Measurements from ENCODE around the gene SMG7. TPM values are rescaled to one million over a fixed set of nuclear protein-coding genes. Genes with fewer than 3 reads are reported as not detected.

SMG7 gene
- total RNA-seq, 2 experiments from 2014 or later = 45.0 to 185 TPM

DNA sequence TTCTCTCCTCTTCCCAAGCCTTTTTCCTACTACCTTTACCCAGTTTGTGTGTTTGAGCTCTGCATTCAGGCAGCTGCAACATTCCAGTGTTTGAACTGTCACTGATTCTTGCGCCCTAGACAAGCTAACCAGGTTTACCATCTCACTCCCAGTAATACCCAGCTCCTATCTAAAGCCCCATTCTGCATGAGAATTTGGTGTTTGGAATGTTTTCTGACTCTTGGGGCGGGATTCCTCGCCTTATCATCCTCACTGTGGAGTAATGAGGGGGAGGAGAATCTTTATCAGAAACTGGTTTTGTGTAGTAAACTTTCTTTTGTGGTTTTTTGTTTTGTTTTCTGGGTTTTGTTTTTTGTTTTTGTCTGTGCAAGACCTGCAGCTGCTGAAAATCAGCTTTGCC is 81.5 kb downstream of the SMG7 start:
- peaks cover 3% of the 10 kb centered on the region for H3K4me1 ChIP-seq (ENCODE audit: insufficient read depth, low read length, poor library complexity, severe bottlenecking)
- H3K4me3 ChIP-seq (ENCODE audit: low read depth, low read length, poor library complexity, severe bottlenecking) = no peak overlapping the region
- H4K20me1 ChIP-seq (ENCODE audit: insufficient read depth, low read length) = peaks cover 3% of the 10 kb centered on the region; the same call in 1 of the 2 replicates
- no peak overlapping the region for H2AFZ ChIP-seq (ENCODE audit: low read length)
- no peak overlapping the region for H3K27ac ChIP-seq (ENCODE audit: low read depth, low read length, poor library complexity, severe bottlenecking)
- ChIA-PET POLR2A (interaction anchor here (0.8 to 1.3 kb wide), 2 partner anchors 26 to 36 kb away, joined by 3 to 4 read pairs; no protein-coding TSS in a partner anchor), CTCF (ENCODE audit: unreplicated experiment) (no interaction called here)
- H3K79me2 ChIP-seq (ENCODE audit: insufficient read depth, low read depth, low read length) = no peaks in the 10 kb centered on the region
- BruUV-seq (replicated peaks) = TSS peak; percentile 30
- no peak for DNase-seq (ENCODE audit: low spot score)
- no peak overlapping the region for H3K4me2 ChIP-seq (ENCODE audit: low read length)
- H3K9me2 ChIP-seq (ENCODE audit: insufficient read depth, low read length) = no peaks in the 10 kb centered on the region
- TF ChIP-seq, protein P1, sequence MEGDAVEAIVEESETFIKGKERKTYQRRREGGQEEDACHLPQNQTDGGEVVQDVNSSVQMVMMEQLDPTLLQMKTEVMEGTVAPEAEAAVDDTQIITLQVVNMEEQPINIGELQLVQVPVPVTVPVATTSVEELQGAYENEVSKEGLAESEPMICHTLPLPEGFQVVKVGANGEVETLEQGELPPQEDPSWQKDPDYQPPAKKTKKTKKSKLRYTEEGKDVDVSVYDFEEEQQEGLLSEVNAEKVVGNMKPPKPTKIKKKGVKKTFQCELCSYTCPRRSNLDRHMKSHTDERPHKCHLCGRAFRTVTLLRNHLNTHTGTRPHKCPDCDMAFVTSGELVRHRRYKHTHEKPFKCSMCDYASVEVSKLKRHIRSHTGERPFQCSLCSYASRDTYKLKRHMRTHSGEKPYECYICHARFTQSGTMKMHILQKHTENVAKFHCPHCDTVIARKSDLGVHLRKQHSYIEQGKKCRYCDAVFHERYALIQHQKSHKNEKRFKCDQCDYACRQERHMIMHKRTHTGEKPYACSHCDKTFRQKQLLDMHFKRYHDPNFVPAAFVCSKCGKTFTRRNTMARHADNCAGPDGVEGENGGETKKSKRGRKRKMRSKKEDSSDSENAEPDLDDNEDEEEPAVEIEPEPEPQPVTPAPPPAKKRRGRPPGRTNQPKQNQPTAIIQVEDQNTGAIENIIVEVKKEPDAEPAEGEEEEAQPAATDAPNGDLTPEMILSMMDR (conservative IDR thresholded peaks at IDR 0.05; ENCODE audit: low read length) = no peak
- TF ChIP-seq EZH2phosphoT487 (IDR thresholded peaks at IDR 0.05; ENCODE audit: borderline replicate concordance, low read depth, low read length) = no peak
- intact Hi-C loops (cut with micrococcal nuclease; ENCODE audit: unreplicated experiment) = no loop called here
- H3K36me3 ChIP-seq (ENCODE audit: insufficient read depth, low read length) = peaks cover 96% of the 10 kb centered on the region
- H3K9me3 ChIP-seq (ENCODE audit: low read length) = no peaks in the 10 kb centered on the region

DNA sequence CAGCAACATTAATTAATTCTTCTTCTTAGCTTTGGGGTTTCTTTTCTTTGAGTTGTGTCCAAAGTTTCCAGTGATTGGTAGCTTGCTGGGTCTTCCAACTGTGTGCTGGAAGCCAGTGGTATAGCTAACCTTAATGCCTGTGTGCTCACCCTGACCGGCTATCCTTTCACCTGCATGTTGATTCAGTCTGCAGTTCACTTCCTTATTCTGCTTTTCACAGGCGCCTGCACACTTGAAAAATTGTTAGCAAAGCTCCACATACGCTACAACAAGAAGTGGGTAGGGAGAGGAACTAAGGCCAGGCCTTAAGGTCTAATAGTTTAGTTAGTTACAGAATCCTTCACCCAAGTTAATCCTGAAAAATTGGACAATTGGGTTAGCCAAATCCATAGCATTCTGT is 82.3 kb downstream of the SMG7 start:
- ChIA-PET POLR2A (interaction anchor here (1.3 kb wide), 1 partner anchor 36 kb away, joined by 4 read pairs; no protein-coding TSS in a partner anchor), CTCF (ENCODE audit: unreplicated experiment) (interaction anchor here (1.0 kb wide), 1 partner anchor 15 kb away, joined by 3 read pairs; no protein-coding TSS in a partner anchor)
- Histone ChIP-seq H3K9me3 (ENCODE audit: low read length) (no peaks in the 10 kb centered on the region), H4K20me1 (ENCODE audit: insufficient read depth, low read length) (no peaks in the 10 kb centered on the region), H3K4me3 (ENCODE audit: low read depth, low read length, poor library complexity, severe bottlenecking) (no peak overlapping the region), H3K4me1 (ENCODE audit: insufficient read depth, low read length, poor library complexity, severe bottlenecking) (no peaks in the 10 kb centered on the region), H2AFZ (ENCODE audit: low read length) (no peak overlapping the region), H3K9me2 (ENCODE audit: insufficient read depth, low read length) (no peaks in the 10 kb centered on the region), H3K36me3 (ENCODE audit: insufficient read depth, low read length) (peaks cover 95% of the 10 kb centered on the region), H3K27ac (ENCODE audit: low read depth, low read length, poor library complexity, severe bottlenecking) (no peak overlapping the region), H3K4me2 (ENCODE audit: low read length) (no peak overlapping the region), H3K79me2 (ENCODE audit: insufficient read depth, low read depth, low read length) (no peaks in the 10 kb centered on the region)
- no peak for DNase-seq (ENCODE audit: low spot score)
- no TSS peak for BruUV-seq (replicated peaks)
- intact Hi-C loops (cut with micrococcal nuclease; ENCODE audit: unreplicated experiment) = no loop called here
- TF ChIP-seq EZH2phosphoT487 (IDR thresholded peaks at IDR 0.05; ENCODE audit: borderline replicate concordance, low read depth, low read length) = no peak
- TF ChIP-seq, protein P1 (conservative IDR thresholded peaks at IDR 0.05; ENCODE audit: low read length) = no peak

DNA sequence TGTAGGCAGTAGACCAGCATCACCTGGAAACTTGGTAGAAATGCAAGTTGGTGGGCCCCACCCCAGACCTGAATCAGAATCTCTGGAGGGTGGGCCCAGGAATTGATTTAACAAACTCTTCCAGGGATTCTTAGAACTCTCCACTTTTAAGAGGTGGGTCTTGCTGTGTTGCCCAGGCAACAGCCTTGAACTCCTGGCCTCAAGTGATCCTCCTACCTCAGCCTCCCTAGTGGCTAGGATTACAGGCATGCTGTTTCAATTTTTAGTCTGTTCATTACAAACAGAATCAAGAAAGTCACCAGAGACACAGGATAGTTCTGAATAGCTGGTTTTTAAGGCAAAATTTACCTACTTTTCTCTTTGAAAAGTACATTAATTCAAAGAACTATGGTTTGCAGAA is 86.8 kb downstream of the SMG7 start:
- TF ChIP-seq, protein P1 (conservative IDR thresholded peaks at IDR 0.05; ENCODE audit: low read length) = no peak
- no peak for TF ChIP-seq EZH2phosphoT487 (IDR thresholded peaks at IDR 0.05; ENCODE audit: borderline replicate concordance, low read depth, low read length)
- no peak for DNase-seq (ENCODE audit: low spot score)
- no peak overlapping the region for H2AFZ ChIP-seq (ENCODE audit: low read length)
- no peaks in the 10 kb centered on the region for H3K4me1 ChIP-seq (ENCODE audit: insufficient read depth, low read length, poor library complexity, severe bottlenecking)
- BruUV-seq (replicated peaks) = no TSS peak
- H3K4me3 ChIP-seq (ENCODE audit: low read depth, low read length, poor library complexity, severe bottlenecking) = no peak overlapping the region
- intact Hi-C loops (cut with micrococcal nuclease; ENCODE audit: unreplicated experiment) = no loop called here
- no peaks in the 10 kb centered on the region for H4K20me1 ChIP-seq (ENCODE audit: insufficient read depth, low read length)
- H3K27ac ChIP-seq (ENCODE audit: low read depth, low read length, poor library complexity, severe bottlenecking) = no peak overlapping the region
- H3K79me2 ChIP-seq (ENCODE audit: insufficient read depth, low read depth, low read length) = no peaks in the 10 kb centered on the region
- POLR2A ChIA-PET = interaction anchor here (0.7 to 1.5 kb wide), 2 partner anchors 78 to 106 kb away, joined by 3 read pairs; no protein-coding TSS in a partner anchor
- CTCF ChIA-PET (ENCODE audit: unreplicated experiment) = no interaction called here
- H3K9me3 ChIP-seq (ENCODE audit: low read length) = no peaks in the 10 kb centered on the region
- no peaks in the 10 kb centered on the region for H3K9me2 ChIP-seq (ENCODE audit: insufficient read depth, low read length)
- peaks cover 67% of the 10 kb centered on the region for H3K36me3 ChIP-seq (ENCODE audit: insufficient read depth, low read length)
- H3K4me2 ChIP-seq (ENCODE audit: low read length) = no peak overlapping the region
